Measurements from ENCODE around the gene MYO9B.
"Not testable (repeated sequence)": the region's sequence is repeated elsewhere in the genome, so short reads cannot be mapped to it uniquely, and the experiment has no call there.

Gene MYO9B

DNA sequence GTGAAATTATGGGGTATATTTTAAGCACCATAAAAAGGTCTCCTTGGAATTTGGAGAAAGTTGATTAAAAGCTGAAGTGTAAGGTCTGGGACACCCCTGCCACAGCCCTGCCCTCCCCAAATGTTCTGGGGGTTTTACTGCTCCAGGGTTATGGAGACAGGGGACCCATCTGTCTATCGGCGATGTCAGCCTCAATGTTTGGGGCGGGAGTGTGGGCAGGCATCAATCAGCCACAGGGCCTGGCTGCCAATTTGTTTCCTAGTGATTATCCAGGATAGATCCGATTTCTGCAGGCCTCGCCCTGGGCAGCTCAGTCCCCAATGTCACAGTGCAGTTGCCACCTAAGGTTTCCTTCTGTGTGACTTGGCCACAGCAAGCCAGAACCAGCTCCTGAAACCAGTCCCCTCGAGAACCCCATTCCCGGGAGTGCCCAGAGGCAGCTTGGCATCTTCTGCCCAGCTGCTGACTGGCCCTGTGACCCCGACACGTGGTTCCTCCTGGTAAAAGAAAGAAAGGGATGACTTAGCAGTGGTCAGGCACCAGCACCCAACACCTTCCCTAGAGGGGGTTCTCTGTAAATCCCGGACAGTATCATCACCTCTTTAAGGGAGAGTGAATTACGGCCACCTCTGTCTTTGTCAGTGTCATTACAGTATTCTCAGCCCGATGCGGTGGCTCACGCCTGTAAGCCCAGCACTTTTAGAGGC, 41.6 kb downstream of the MYO9B start:
- no peak for DNase-seq (ENCODE audit: low read depth in 3 of 3)

DNA sequence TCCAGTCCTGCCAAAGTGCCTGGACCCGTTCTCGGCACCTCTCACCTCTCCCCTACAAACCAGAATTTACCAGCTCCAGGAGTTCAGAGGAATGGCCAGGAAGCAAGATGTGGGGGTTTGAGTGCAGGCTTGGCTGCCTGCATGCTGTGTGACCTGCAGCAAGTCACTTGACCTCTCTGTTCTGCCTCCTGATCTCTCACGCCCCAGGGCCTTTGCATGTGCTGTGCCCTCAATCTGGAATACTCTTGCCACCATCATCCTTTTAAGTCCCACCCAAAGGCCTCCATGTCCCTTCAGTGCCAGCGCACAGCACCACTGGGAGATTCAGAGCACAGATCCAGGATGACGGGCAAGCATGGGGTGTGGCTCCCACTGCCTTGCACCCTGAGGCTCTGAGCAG, 43.4 kb downstream of the MYO9B start:
- DNase-seq (ENCODE audit: low read depth in 3 of 3): no peak

DNA sequence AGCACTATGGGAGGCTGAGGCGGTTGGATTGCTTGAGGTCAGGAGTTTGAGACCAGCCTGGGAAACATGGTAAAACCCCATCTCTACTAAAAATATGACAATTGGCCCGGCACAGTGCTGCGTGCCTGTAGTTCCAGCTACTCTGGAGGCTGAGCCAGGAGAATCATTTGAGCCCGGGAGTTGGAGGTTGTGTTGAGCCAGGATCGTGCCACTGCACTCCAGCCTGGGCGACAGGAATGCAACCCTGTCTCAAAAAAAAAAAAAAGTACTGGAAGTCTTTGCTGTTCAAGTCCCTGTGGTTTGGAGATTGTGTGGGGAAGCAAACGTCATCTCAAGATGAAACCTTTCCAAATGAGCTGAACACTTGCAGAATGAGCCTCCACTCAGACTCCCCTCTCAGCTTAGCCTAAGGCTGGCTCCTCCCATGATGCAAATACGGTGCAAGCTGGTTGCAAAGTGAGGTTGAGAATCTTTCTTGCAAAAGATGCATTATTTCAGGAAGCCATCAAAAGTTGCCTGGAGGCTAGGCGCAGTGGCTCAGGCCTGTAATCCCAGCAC, 46.2 kb downstream of the MYO9B start:
- DNase-seq (ENCODE audit: low read depth in 3 of 3): no peak

DNA sequence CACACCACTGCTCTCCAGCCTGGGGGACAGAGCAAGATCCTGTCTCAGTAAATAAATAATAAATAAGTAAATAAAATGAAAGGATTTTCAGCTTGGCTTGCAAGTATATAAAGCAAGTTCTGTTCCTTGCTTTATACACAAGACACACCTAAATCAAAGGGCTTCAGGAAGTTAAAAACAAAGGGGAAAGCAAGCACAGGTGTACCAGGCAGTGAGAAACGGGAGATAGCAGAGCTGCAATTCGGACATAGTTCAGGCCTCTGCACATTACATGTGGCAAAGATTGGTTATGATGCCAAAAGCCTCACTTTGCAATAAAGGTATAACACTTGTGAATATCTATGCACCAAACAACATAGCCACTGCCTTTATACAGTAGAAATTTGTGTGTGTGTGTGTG, 47.5 kb downstream of the MYO9B start:
- no peak for DNase-seq (ENCODE audit: low read depth in 3 of 3)

DNA sequence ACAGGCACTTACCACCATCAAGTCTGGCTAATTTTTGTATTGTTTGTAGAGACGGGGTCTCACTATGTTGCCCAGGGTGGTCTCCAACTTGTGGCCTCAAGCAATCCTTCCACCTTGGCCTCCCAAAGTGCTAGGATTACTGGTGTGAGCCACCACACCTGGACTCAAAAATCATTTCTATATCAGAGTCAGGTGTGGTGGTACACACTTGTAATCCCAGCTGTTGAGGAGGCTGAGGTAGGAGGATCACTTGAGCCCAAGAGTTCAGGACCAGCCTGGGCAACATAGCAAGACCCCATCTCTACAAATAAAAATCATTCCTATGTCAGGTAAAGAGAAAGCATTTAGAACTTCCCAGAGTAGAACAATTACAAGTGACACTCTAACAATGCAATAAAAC, 48.4 kb downstream of the MYO9B start:
- no peak for DNase-seq (ENCODE audit: low read depth in 3 of 3)

DNA sequence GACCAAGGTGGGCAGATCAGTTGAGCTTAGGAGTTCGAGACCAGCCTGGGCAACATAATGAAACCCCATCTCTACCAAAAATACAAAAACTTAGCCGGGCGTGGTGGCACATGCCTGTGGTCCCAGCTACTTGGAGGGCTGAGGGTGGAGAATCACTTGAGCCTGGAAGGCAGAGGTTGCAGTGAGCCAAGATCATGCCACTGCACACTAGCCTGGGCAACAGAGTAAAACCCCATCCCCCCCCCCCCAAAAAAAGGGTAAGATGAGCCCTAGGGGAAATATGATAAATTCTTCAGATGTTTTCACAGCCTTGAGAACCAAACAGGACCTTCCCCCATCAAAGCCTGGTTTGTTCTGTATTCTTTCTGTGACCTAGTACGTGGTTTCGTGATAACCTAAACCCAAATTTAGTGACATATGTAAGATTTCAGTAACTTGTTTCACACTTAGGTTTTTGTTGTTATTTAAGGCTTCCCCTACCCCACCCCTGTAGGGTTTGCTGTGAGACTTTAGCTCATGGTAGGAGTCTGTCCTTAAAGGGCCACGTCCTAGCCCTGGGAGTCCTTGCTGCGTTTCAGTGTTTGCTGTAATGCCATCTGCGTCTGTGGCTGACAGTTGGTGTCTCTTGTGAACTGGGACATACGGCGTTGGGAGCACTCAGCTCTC, 49.6 kb downstream of the MYO9B start:
- no peak for DNase-seq (ENCODE audit: low read depth in 3 of 3)

DNA sequence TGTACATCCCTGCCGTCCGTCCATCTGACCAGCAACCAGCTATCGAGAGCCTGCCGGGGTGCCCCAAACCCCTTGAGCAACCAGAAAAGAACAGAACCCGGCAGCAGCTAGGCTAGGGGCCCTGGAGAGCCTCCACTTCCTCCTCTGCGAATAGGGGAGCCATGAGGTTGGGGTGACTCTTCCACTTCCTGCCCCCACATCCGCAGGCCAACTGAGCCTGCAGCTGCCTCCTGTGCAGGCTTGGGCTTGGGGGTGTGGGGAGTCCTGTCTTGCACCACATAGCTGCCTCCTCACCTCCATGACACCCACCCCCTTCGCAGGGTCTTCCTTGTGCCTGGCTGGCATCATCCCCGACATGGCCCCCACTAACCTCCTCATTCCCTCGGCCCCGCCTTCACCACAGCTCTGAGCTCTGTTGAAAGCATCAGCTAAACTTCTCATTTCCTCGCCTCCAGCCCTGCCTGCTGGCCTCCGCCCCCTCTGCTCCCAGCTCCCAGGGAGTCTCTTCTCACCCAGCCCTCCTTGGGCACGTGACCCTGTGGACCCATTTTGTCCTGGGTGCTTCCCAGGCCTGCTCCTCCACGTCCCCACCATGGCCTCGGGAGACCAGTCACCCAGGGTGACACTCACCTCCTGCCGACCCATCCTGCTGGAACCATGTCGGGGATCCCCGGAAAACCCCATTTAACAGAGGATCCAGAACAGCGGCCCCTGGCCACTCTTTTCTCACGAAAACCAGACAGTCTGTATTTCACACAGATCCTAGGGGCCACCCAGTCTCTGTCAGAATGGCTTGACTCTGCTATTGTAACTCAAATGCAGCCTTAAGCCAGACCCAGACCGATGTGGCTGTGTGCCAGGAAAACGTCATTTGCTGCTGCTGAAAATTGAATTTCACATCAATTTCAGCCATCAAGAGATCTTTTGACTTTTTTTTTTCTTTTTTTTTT, 50.4 kb downstream of the MYO9B start:
- peak; percentile 20 to 60 (median 25) for DNase-seq (ENCODE audit: low read depth in 3 of 3)

DNA sequence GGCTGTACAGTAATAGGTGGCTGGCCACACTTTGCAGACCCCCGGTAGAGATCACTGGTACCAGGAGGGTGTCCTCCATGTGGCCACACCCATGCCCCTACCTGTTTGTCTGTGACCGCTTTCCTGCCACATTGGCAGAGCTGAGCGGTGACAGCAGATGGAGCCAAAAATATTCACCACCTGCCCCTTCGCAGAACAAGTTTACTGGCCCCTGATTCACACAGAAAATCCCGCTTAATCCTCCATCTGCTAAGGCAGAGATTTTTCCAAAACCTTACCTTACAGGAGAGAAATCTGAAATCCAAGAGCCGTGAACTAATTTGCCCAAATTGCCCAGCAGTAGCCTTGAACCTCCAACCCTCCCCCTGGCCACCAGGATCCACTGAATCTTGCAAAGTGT, 52.1 kb downstream of the MYO9B start:
- DNase-seq (ENCODE audit: low read depth in 3 of 3): no peak

DNA sequence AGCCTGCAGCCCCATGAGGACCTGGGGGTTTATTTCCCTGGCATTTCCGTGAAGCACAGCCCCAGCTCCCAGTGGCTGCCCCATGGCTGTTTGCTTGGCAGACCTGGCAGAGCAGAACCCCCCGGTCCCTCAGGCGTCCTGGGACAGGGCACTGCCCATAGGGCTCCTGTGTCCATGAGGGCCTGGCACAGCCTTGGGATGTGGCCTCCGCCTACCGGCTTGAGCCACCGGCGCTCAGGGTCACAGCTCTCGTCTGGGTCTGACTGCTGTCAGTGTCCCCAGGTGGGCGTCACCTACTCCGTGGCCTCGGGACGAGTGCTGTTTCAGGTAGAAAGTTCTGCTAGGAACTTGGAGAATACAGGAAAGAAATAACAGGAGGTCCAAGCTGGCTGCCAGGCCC, 52.8 kb downstream of the MYO9B start:
- DNase-seq (ENCODE audit: low read depth in 3 of 3): no peak

DNA sequence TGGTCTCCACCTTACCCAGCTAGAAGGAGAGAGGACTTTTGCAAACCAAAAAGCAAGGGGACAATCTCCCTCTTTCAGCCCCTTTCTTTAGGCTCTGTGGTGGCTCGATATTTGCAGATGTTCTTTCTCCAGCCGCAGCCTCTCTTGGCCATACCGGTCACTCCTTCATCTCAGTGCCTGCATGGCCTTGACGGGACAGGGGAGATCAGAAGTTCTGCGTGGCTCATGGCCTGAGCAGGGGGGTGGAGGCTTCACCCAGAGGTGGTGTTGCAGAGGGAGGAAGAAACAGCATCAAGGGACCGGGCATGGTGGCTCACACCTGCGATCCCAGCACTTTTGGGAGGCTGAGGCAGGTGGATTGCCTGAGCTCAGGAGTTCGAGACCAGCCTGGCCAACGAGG, 53.2 kb downstream of the MYO9B start:
- no peak for DNase-seq (ENCODE audit: low read depth in 3 of 3)

DNA sequence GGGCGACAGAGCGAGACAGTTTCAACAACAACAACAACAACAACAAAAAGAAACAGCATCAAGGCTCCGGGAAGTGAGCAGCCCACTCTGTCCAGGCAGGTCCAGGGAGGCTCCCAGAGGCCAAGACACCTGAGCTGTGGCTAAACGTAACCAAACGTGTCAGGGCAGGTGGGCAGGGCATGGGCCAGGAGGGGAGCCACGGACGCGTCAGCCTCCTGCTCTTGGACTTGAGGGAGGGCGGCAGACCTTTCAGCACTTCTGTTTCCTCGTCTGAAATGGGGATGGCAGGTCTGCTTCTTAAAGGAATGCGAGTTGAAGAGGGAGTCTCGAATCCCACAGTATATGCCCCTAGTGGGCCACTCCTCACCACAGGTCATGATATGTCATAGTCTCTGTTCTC, 53.8 kb downstream of the MYO9B start:
- no peak for DNase-seq (ENCODE audit: low read depth in 3 of 3)

DNA sequence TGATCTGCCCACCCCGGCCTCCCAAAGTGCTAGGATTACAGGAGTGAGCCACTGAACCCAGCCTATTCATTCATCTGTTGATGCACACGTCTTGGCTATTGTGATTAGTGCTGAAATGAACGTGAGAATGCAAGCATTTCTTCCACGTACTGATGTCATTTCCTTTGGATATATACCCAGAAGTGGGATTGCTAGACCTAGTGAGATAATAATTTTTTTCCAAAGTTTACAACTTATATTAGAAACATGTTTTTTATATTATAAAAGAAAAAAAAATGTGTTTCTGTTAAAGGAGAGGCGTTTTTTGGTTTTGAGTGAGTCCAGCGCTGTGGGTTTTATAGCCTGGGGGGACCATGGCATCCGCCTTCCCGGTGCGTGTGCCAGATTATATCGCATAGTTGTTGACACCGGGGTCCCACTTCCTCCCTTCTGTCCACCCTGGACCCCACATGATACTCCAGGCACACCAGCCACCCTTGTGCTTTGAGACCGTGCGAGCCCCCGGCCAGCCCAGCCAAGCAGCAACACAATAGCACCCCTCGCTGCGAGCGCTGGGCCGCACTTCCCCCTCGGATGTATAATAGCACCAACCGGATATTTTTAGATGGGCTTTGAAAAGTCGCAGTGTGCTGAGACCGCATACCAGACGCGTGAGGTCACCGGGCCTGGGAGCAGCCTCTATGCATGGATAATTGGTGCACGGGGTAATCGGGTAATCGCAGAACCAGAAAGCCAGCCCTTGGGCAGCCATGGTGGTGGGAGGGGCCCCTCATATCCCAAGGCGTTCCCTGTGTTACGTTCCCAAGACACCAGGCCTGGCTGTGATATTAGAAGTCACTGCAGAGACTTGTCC, 59.6 kb downstream of the MYO9B start:
- DNase-seq (ENCODE audit: low read depth in 3 of 3): peak in 1 of 3 experiments; percentile 5

DNA sequence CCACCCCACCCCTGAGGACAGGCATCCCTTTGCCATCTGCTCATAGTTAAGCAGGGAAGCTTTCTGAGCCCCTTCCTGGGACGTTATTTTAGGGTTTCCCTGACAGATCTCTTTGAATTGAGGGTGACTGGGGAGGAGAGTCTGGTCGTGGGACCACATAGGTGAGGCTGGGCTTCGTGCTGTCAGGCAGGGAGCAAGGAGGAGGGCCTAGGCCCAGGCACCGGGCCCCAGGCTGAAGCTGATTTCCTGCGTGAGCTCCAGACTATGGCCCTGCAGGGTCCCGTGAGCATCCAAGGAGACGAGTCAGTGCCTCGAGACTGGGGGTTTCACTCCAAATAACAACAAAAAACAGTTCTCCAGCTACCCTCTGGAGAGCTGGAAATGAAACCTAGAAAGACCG, 60.4 kb downstream of the MYO9B start:
- no peak for DNase-seq (ENCODE audit: low read depth in 3 of 3)

DNA sequence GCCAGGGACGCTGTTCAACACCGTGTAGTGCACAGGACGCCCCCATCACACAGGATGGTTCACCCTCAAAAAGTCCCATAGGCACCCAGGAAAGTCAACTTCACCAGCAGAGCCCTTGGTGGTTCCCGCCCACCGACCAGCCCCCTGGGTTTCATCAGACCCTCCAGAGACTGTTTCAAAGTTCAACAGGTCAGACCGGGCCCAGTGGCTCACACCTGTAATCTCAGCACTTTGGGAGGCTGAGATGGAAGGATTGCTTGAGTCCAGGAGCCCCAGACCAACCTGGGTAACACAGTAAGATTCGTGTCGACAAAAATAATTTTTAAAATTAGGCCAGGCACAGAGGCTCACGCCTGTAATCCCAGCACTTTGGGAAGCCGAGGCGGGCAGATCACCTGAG, 61.0 kb downstream of the MYO9B start:
- no peak for DNase-seq (ENCODE audit: low read depth in 3 of 3)

DNA sequence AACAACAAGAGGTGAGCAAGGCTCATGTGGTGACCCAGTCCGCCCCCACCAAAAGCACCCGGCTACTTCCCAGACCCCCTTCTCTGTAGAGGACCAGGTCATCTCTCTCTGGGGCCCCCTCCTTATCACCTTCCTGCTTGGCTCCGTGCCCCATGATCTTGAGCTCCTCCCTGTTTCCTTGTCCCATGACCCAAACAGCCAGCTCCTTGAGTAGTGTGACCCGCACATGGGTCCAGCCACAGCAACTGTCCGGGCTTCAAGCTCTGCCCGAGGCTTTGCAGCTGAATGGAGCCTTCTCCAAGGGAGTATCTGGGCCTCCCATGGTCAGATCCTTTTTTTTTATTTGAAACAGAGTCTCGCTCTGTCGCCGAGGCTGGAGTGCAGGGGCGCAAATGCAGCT, 61.8 kb downstream of the MYO9B start:
- no peak for DNase-seq (ENCODE audit: low read depth in 3 of 3)

DNA sequence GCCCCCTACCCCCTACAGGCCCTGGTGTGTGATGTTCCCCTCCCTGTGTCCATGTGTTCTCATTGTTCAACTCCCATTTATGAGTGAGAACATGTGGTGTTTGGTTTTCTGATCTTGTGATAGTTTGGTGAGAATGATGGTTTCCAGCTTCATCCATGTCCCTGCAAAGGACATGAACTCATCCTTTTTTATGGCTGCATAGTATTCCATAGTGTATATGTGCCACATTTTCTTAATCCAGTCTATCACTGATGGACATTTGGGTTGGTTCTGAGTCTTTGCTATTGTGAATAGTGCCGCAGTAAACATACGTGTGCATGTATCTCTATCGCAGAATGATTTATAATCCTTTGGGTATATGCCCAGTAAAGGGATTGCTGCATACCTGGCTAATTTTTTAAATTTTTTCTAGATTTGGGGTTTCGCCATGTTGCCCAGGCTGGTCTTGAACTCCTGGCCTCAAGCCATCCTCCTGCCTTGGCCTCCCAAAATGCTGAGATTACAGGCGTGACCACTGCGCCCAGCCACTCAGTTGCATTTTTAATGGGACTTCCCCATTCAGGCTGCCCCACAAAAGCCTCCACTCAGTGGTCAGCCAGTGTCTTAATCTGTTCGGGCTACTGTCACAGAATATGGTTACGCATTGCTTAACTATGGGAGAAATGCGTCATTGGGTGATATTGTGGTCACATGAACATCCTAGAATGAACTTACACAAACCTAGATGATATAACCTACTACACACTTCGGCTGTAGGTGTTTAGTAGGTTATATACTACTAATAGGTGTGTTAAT, 62.7 kb downstream of the MYO9B start:
- DNase-seq (ENCODE audit: low read depth in 3 of 3): not testable (repeated sequence)

DNA sequence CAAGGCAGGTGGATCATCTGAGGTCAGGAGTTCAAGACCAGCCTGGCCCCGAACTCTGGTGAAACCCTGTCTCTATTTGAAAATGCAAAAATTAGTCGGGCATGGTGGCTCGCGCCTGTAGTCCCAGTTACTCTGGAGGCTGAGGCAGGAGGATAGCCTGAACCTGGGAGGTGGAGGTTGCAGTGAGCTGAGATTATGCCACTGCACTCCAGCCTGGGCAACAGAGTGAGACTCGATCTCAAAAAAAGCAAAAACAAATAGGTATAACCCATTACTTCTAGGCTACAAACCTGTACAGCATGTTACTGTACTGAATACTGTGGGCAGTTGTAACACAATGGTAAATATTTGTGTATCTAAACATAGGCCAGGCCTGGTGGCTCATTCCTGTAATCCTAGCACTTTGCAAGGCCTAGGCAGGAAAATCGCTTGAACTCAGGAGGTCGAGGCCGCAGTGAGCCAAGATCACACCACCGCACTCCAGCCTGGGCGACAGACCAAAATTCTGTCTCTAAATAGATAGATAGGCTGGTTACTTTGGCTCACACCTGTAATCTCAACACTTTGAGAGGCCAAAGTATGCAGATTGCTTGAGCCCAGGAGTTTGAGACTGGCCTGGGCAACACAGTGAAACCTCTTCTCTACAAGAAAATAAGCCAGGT, 63.5 kb downstream of the MYO9B start:
- DNase-seq (ENCODE audit: low read depth in 3 of 3): no peak

DNA sequence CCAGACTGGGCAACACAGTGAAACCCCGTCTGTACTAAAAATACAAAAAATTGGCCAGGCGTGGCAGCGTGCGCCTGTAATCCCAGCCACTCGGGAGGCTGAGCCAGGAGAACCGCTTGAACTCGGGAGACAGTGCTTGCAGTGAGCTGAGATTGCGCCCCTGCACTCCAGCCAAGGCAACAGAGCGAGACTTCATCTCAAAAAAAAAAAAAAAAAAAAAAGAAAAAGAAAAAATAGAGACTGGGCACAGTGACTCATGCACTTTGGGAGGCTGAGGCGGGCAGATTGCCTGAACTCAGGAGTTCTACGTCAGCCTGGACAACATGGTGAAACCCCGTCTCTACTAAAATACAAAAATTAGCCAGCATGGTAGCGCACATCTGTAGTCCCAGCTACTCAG, 69.2 kb downstream of the MYO9B start:
- DNase-seq (ENCODE audit: low read depth in 3 of 3): not testable (repeated sequence)

DNA sequence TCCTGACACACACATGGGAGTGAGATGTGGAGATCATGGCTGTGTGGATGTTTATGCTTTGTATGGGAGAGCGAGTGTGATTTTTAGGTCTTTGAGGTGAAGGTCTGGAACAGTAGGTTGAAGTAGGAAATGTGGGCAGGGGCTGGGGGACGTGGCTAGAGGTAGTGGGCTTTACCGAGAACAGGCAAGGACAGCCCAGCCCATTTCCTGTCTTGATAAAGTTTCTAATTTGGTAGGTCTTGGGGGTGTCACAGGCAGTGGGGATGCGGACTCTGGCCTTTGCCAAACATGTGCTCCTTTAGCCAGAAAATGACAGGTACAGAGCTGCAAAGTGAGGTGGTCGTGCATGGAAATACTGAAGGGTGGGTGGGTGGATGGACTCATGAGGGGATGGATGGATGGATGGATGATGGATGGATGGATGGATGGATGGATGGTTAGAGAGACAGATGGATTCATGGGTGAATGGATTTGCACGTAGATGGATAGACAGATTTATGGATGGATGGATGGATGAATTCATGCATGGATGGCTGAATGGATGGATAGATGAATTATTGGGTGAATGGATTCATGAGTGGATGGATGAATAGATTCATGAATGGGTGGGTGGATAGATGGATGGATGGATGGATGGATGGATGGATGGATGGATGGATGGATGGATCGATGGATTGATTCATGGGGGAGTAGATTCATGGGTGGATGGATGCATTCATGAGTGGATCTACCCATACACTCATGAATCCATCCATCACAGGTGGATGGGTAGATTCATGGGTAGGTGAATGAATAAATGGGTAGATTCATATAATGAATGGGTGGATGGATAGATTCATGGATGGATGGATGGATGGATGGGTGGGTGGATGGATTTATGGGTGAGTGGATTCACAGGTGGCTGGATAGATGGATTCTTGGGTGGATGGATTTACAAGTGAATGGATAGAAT, 70.2 kb downstream of the MYO9B start:
- no peak for DNase-seq (ENCODE audit: low read depth in 3 of 3)
